Measurements from ENCODE around the gene GOT2.

- TF ChIP-seq CTCF (IDR thresholded peaks at IDR 0.05) (no peak), ZFX (IDR thresholded peaks at IDR 0.05; ENCODE audit: borderline replicate concordance) (no peak)
Measured at GRCh38 chr16:58695368-58695767, 38.7 kb downstream of the GOT2 start.
